Measurements from ENCODE around the gene GLRX2.

GRCh38 chr1:193104502-193104906 lies 710 bp downstream of the GLRX2 start:
- no peak for TF ChIP-seq POLR2AphosphoS5 (IDR thresholded peaks at IDR 0.05; ENCODE audit: low read depth, low read length)
- TF ChIP-seq POLR2A (IDR thresholded peaks at IDR 0.05; ENCODE audit: low read depth, low read length), result no peak
- TF ChIP-seq TAF1 (IDR thresholded peaks at IDR 0.05; ENCODE audit: borderline replicate concordance, low read depth, low read length), result no peak
